SU-DHL-6 (cell line): Measurements from ENCODE around the gene TRIP4.

Source experiments
- H2AFZ ChIP-seq: fragments of 200-600 bp; sonication (generic); 2 replicates; pipeline ENCODE4 v1.6.1; 2014; ENCODE audit warnings: low read depth, mild to moderate bottlenecking, moderate library complexity, mixed read lengths, antibody characterized with exemption, low read length; ENCODE audit not compliant: severe bottlenecking
- H3F3A ChIP-seq: fragments of 200-600 bp; shearing (Covaris generic); 2 replicates; pipeline ENCODE4 v1.6.0; 2016; ENCODE audit warnings: antibody characterized with exemption, mild to moderate bottlenecking; ENCODE audit not compliant: insufficient read depth
- H3K27ac ChIP-seq: fragments of 200-600 bp; sonication (generic); 2 replicates; pipeline ENCODE4 v1.5.1; 2016; ENCODE audit warnings: low read depth, mild to moderate bottlenecking, low read length, moderate library complexity, mixed read lengths
- H3K27me3 ChIP-seq: fragments of 200-600 bp; sonication (generic), shearing (Covaris generic); 2 replicates; pipeline ENCODE4 v1.6.0; 2014; ENCODE audit warnings: mild to moderate bottlenecking, low read length
- H3K36me3 ChIP-seq: fragments of 200-600 bp; sonication (generic); 2 replicates; pipeline ENCODE4 v1.6.1; 2014; ENCODE audit warnings: mild to moderate bottlenecking, low read length, mixed read lengths
- H3K4me2 ChIP-seq: fragments of 300-600, 200-600 bp; shearing (Covaris generic), sonication (generic); 2 replicates; pipeline ENCODE4 v1.6.0; 2014; ENCODE audit warnings: low read length, low read depth, mild to moderate bottlenecking; ENCODE audit not compliant: poor library complexity, severe bottlenecking
- H3K4me3 ChIP-seq: fragments of 200-600 bp; sonication (generic); 2 replicates; pipeline ENCODE4 v1.5.1; 2014; ENCODE audit warnings: antibody characterized with exemption, low read length, mild to moderate bottlenecking, mixed read lengths; ENCODE audit not compliant: insufficient read depth, poor library complexity, severe bottlenecking
- H3K79me2 ChIP-seq: fragments of 200-600 bp; sonication (generic); 2 replicates; pipeline ENCODE4 v1.6.1; 2014; ENCODE audit warnings: mild to moderate bottlenecking, low read length, moderate library complexity; ENCODE audit not compliant: insufficient read depth
- H3K9ac ChIP-seq: fragments of 200-600 bp; sonication (generic); 2 replicates; pipeline ENCODE4 v1.7.0; 2014; ENCODE audit warnings: mild to moderate bottlenecking, low read length
- H3K9me2 ChIP-seq: fragments of 200-600 bp; sonication (generic); replicated peaks from 2 replicates; pipeline ENCODE4 v1.6.1; 2014; ENCODE audit warnings: low read length; ENCODE audit not compliant: insufficient read depth
- H3K9me3 ChIP-seq: fragments of 200-600 bp; sonication (generic); 2 replicates; pipeline ENCODE4 v1.6.1; 2014; ENCODE audit warnings: low read length, mixed read lengths; ENCODE audit not compliant: insufficient read depth
- H4K20me1 ChIP-seq: fragments of 200-600 bp; sonication (generic); 2 replicates; pipeline ENCODE4 v1.6.1; 2014; ENCODE audit warnings: low read depth, mild to moderate bottlenecking, antibody characterized with exemption, low read length, moderate library complexity, mixed read lengths
- EZH2phosphoT487 ChIP-seq: fragments of 200-600 bp; sonication (generic), shearing (Covaris generic); conservative IDR thresholded peaks from 2 replicates; pipeline ENCODE4 v1.6.1; 2018; ENCODE audit warnings: mild to moderate bottlenecking, antibody characterized with exemption, low read length, moderate library complexity, mixed read lengths
- TF ChIP-seq, protein P1 (sequence below): fragments of 200-600 bp; sonication (generic); IDR thresholded peaks from one replicate; pipeline ENCODE4 v1.5.1; 2017; ENCODE audit warnings: antibody characterized with exemption, mild to moderate bottlenecking, low read length, moderate library complexity; ENCODE audit not compliant: insufficient read depth, poor library complexity, severe bottlenecking

Gene TRIP4

DNA sequence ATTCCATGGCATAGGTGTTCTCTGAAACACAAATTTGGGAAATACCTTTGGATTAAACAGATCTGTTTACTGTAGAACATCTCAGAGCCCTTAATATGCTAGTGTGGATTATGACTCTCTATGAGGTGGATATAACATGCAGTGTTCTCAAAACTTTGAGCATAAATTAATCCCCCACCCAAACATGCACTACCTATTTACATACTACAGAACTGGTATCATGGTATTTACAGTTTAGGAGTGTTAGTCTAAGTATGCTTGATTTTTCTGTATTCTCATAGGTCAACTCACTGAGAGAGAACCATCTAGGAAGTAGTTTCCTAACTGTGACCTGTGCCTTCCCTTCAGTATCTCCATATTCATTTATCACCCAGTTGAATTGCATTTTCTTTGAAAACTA, 41.8 kb downstream of the TRIP4 start:
- Histone ChIP-seq H3K27ac (no peak overlapping the region), H3K9me3 (no peaks in the 10 kb centered on the region), H3K27me3 (no peaks in the 10 kb centered on the region), H3F3A (no peaks in the 10 kb centered on the region), H3K4me3 (no peak overlapping the region), H3K36me3 (no peaks in the 10 kb centered on the region), H4K20me1 (no peaks in the 10 kb centered on the region), H3K9me2 (no peaks in the 10 kb centered on the region), H3K9ac (no peak overlapping the region), H3K4me2 (no peak overlapping the region), H2AFZ (no peak overlapping the region), H3K79me2 (no peaks in the 10 kb centered on the region)
- no peak for TF ChIP-seq EZH2phosphoT487
- TF ChIP-seq, protein P1, sequence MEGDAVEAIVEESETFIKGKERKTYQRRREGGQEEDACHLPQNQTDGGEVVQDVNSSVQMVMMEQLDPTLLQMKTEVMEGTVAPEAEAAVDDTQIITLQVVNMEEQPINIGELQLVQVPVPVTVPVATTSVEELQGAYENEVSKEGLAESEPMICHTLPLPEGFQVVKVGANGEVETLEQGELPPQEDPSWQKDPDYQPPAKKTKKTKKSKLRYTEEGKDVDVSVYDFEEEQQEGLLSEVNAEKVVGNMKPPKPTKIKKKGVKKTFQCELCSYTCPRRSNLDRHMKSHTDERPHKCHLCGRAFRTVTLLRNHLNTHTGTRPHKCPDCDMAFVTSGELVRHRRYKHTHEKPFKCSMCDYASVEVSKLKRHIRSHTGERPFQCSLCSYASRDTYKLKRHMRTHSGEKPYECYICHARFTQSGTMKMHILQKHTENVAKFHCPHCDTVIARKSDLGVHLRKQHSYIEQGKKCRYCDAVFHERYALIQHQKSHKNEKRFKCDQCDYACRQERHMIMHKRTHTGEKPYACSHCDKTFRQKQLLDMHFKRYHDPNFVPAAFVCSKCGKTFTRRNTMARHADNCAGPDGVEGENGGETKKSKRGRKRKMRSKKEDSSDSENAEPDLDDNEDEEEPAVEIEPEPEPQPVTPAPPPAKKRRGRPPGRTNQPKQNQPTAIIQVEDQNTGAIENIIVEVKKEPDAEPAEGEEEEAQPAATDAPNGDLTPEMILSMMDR = no peak

DNA sequence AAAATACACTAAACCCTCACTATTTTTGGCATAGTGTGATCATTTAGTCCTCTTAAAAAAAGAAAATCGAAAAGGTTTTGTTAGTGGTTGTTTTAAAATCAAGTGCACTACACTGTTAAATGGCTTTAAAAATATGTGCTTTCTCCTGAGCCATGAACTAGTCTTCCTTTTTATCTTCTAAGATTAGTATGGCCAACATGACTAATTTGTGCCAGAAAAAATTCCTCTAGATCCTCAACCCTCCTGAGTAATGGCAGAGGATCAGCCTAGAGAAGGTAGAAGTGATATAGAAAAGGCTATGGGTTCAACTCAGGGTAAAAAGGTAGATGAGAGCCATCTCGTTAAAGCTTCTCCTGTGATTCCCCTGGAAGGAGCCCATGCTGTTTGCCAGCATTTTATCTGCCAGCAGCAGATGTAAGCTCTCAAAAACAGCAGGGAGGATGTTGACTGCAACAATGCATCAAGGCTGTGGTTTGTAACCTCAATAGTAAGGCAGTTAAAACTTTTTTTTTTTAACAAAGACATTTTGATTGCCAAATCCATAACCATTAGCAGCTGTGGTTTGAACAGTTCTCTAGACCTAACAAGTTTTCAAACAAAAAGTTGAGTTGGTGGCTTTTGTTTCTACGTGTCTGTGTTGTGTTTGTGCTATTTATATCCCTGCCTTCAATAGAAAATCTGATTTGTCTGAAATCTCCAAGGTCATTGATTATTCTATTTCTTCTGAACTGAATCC, 42.5 kb downstream of the TRIP4 start:
- no peaks in the 10 kb centered on the region for H3F3A ChIP-seq
- H3K9ac ChIP-seq = no peak overlapping the region
- H3K27ac ChIP-seq = no peak overlapping the region
- TF ChIP-seq, protein P1 = no peak
- TF ChIP-seq EZH2phosphoT487 = no peak
- H3K79me2 ChIP-seq = no peaks in the 10 kb centered on the region
- no peaks in the 10 kb centered on the region for H3K27me3 ChIP-seq
- H3K36me3 ChIP-seq = no peaks in the 10 kb centered on the region
- H3K9me2 ChIP-seq = no peaks in the 10 kb centered on the region
- H3K9me3 ChIP-seq = no peaks in the 10 kb centered on the region
- H2AFZ ChIP-seq = no peak overlapping the region
- H3K4me3 ChIP-seq = no peak overlapping the region
- H4K20me1 ChIP-seq = no peaks in the 10 kb centered on the region
- no peak overlapping the region for H3K4me2 ChIP-seq

DNA sequence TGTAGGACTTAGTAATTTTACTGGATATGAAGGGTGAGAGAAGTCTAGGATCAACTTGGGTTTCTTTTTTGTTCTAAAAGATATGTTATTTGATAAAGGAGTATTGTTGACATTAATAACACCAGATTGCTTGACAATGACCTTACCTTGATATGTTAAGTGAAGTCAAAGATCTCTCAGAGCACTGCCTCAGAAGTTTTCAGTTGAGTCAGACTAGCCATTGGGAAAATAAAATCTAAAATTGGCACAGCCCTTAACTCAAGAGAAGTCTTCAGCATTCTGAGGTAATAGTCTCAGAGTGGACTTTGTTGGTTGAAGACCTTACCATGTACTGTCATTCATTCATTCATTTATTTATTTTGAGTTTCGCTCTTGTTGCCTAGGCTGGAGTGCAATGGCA, 50.3 kb downstream of the TRIP4 start:
- H3K4me2 ChIP-seq = no peak overlapping the region

More for the DNA sequence above, 50.3 kb downstream of the TRIP4 start:
- no peaks in the 10 kb centered on the region for H3F3A ChIP-seq
- H3K9me3 ChIP-seq = no peaks in the 10 kb centered on the region
- no peaks in the 10 kb centered on the region for H3K27me3 ChIP-seq
- no peak overlapping the region for H3K27ac ChIP-seq
- no peaks in the 10 kb centered on the region for H4K20me1 ChIP-seq
- no peaks in the 10 kb centered on the region for H3K36me3 ChIP-seq
- no peaks in the 10 kb centered on the region for H3K9me2 ChIP-seq
- no peak overlapping the region for H3K4me3 ChIP-seq
- H3K9ac ChIP-seq = no peak overlapping the region
- H3K79me2 ChIP-seq = no peaks in the 10 kb centered on the region
- H2AFZ ChIP-seq = no peak overlapping the region
- no peak for TF ChIP-seq EZH2phosphoT487
- TF ChIP-seq, protein P1 = no peak
